Upper lobe of left lung (tissue), 6 donors: ENCODE data around the gene APOBEC3G. TPM values are rescaled to one million over a fixed set of nuclear protein-coding genes. Genes with fewer than 3 reads are reported as not detected.

Experiments used
- ATAC-seq, 2 donors: fragments of 200-7000 bp; cut with Tn5 transposase; one replicate each; pipeline ENCODE4 v1.9.1; 2022; ENCODE audit warnings: mild to moderate bottlenecking in 2 of 2, moderate library complexity in 2 of 2; ENCODE audit not compliant: low FRiP score in 2 of 2
- DNase-seq, 2 donors: peaks; one replicate each; pipeline ENCODE4 v3.0.0-alpha.2; 2019 to 2020
- H3K27ac ChIP-seq, 4 donors: fragments of 200-600 bp; sonication (generic); one replicate each; pipeline ENCODE4 v1.5.1; 2016 to 2019
- H3K27me3 ChIP-seq, 4 donors: fragments of 200-600 bp; sonication (generic); one replicate each; pipeline ENCODE4 v1.5.1; 2017 to 2019
- H3K36me3 ChIP-seq, 4 donors: fragments of 200-600 bp; sonication (generic); one replicate each; pipeline ENCODE4 v1.5.1; 2016 to 2019
- H3K4me1 ChIP-seq, 4 donors: fragments of 200-600 bp; sonication (generic); one replicate each; pipeline ENCODE4 v1.5.1; 2018 to 2019
- H3K4me3 ChIP-seq, 4 donors: fragments of 200-600 bp; sonication (generic); one replicate each; pipeline ENCODE4 v1.5.1; 2017 to 2019; ENCODE audit warnings: mild to moderate bottlenecking in 2 of 4, moderate library complexity in 1 of 4
- H3K9me3 ChIP-seq, 4 donors: fragments of 200-600 bp; sonication (generic); one replicate each; pipeline ENCODE4 v1.5.1; 2018 to 2019
- CTCF ChIP-seq, 6 experiments: fragments of 450-650 bp in 4 of 6; fragments of 200-600 bp in 2 of 6; sonication (generic) in 2 of 6; IDR thresholded peaks; one replicate each; pipeline ENCODE4 v1.5.1; 2016 to 2019; ENCODE audit warnings: antibody characterized with exemption in 6 of 6
- EP300 ChIP-seq, 4 donors: sonication (generic); formaldehyde crosslinking; IDR thresholded peaks; one replicate each; pipeline ENCODE4 v1.5.1; 2017; ENCODE audit warnings: antibody characterized with exemption in 4 of 4, control low read depth in 2 of 4
- POLR2A ChIP-seq, 4 donors: fragments of 450-650 bp; IDR thresholded peaks; one replicate each; pipeline ENCODE4 v1.5.1; 2016 to 2017; ENCODE audit warnings: antibody characterized with exemption in 4 of 4, mild to moderate bottlenecking in 2 of 4
- POLR2AphosphoS5 ChIP-seq, 2 donors: sonication (generic); formaldehyde crosslinking; IDR thresholded peaks; one replicate each; pipeline ENCODE4 v1.5.1; 2017; ENCODE audit warnings: antibody characterized with exemption in 2 of 2
- WGBS, 2 donors: methylation state at CpG; one replicate each; pipeline ENCODE4 v1.1.5; 2017 to 2018; 5-methylcytosine and 5-hydroxymethylcytosine counted together
- total RNA-seq, 6 donors: library from RNA; depleted of rRNA in 4 of 6; stranded (reverse); fragments of >200 nt in 4 of 6; gene quantifications; one replicate each; pipeline versions ENCODE4 v1.1.0 to v1.2.1, GENCODE V29; 2016 to 2021
- donor health status: DM: no; HTN: no; CAD: no; lungs with moderate emphysema.
- donor health status: DM: no; HTN: yes; CAD: no; lungs with severe emphysema.

The APOBEC3G gene
- total RNA-seq, 6 donors from 2014 or later = 10.2 to 38.8 (median 15.8) TPM

- Histone ChIP-seq H3K4me1 (peaks cover 0 to 8% (median 0%) of the 10 kb centered on the region in 4 donors), H3K27me3 (no peaks in the 10 kb centered on the region), H3K27ac (peak overlapping the region in 3 of 4 donors; percentile 21 to 73 (median 64)), H3K36me3 (no peaks in the 10 kb centered on the region), H3K9me3 (no peaks in the 10 kb centered on the region), H3K4me3 (no peak overlapping the region)
- ATAC-seq = peak; percentile 49 to 59
- 50 to 57% methylated on average over 12 to 15 of the region's 15 CpGs for WGBS, 2 donors
- no peak for TF ChIP-seq EP300 (IDR thresholded peaks at IDR 0.05)
- TF ChIP-seq POLR2AphosphoS5 (IDR thresholded peaks at IDR 0.05) = peak in 1 of 2 donors; percentile 61
- DNase-seq = peak; percentile 56 to 68
These were observed 13.5 kb downstream of the APOBEC3G start for GRCh38 chr22:39090426-39091064.

GRCh38 chr22:39091126-39092081 is 14.3 kb downstream of the APOBEC3G start:
- 68 to 74% methylated on average over 19 to 23 of the region's 23 CpGs for WGBS, 2 donors
- no peak for ATAC-seq
- peak overlapping the region; percentile 7 to 64 (median 44) for H3K27ac ChIP-seq

GRCh38 chr22:39092111-39092862 is 15.2 kb downstream of the APOBEC3G start:
- peaks cover 4 to 16% (median 7%) of the 10 kb centered on the region in 4 donors for H3K4me1 ChIP-seq
- DNase-seq (no peak), ATAC-seq (no peak)
- H3K4me3 ChIP-seq = no peak overlapping the region
- TF ChIP-seq POLR2A (IDR thresholded peaks at IDR 0.05) (no peak), POLR2AphosphoS5 (IDR thresholded peaks at IDR 0.05) (no peak), CTCF (IDR thresholded peaks at IDR 0.05) (no peak), EP300 (IDR thresholded peaks at IDR 0.05) (no peak)
- 47 to 62% methylated on average over 8 of the region's 8 CpGs for WGBS, 2 donors
- no peaks in the 10 kb centered on the region for H3K36me3 ChIP-seq
- peak overlapping the region; percentile 7 to 64 (median 44) for H3K27ac ChIP-seq
- H3K27me3 ChIP-seq = no peaks in the 10 kb centered on the region
- no peaks in the 10 kb centered on the region for H3K9me3 ChIP-seq

More at GRCh38 chr22:39091126-39092081, 14.3 kb downstream of the APOBEC3G start:
- Histone ChIP-seq H3K36me3 (no peaks in the 10 kb centered on the region), H3K4me1 (peaks cover 0 to 8% (median 0%) of the 10 kb centered on the region in 4 donors), H3K9me3 (no peaks in the 10 kb centered on the region), H3K4me3 (no peak overlapping the region), H3K27me3 (no peaks in the 10 kb centered on the region)
- TF ChIP-seq POLR2AphosphoS5 (IDR thresholded peaks at IDR 0.05) = no peak
- TF ChIP-seq CTCF (IDR thresholded peaks at IDR 0.05) = no peak
- TF ChIP-seq POLR2A (IDR thresholded peaks at IDR 0.05) = no peak
- TF ChIP-seq EP300 (IDR thresholded peaks at IDR 0.05) = no peak
- DNase-seq = no peak

- peak overlapping the region in 2 of 4 donors; percentile 30 to 69 for H3K27ac ChIP-seq
- ATAC-seq = no peak
- H3K36me3 ChIP-seq = no peaks in the 10 kb centered on the region
- H3K27me3 ChIP-seq = no peaks in the 10 kb centered on the region
- no peaks in the 10 kb centered on the region for H3K9me3 ChIP-seq
- no peak for DNase-seq
- H3K4me1 ChIP-seq = peaks cover 7 to 16% (median 12%) of the 10 kb centered on the region in 4 donors
- no peak for TF ChIP-seq POLR2A (IDR thresholded peaks at IDR 0.05)
- no peak for TF ChIP-seq POLR2AphosphoS5 (IDR thresholded peaks at IDR 0.05)
- no peak for TF ChIP-seq EP300 (IDR thresholded peaks at IDR 0.05)
- no peak overlapping the region for H3K4me3 ChIP-seq
- WGBS, 2 donors = 77 to 83% methylated on average over 14 of the region's 14 CpGs
These were observed 17.8 kb downstream of the APOBEC3G start for GRCh38 chr22:39094717-39095389.

- TF ChIP-seq POLR2AphosphoS5 (IDR thresholded peaks at IDR 0.05) = no peak
- no peak for TF ChIP-seq EP300 (IDR thresholded peaks at IDR 0.05)
- TF ChIP-seq CTCF (IDR thresholded peaks at IDR 0.05) = no peak
- no peak for TF ChIP-seq POLR2A (IDR thresholded peaks at IDR 0.05)
- Histone ChIP-seq H3K27ac (peak overlapping the region in 1 of 4 donors; percentile 30), H3K36me3 (no peaks in the 10 kb centered on the region), H3K9me3 (no peaks in the 10 kb centered on the region), H3K27me3 (no peaks in the 10 kb centered on the region), H3K4me3 (no peak overlapping the region), H3K4me1 (peaks cover 7 to 16% (median 12%) of the 10 kb centered on the region in 4 donors)
- DNase-seq = no peak
- ATAC-seq = no peak
- 83 to 84% methylated on average over 2 to 3 of the region's 3 CpGs for WGBS, 2 donors
These were observed 18.9 kb downstream of the APOBEC3G start for GRCh38 chr22:39095971-39096370.
